ENCODE data around the gene FAM53A. TPM values are rescaled to one million over a fixed set of nuclear protein-coding genes. Genes with fewer than 3 reads are reported as not detected.

The FAM53A gene
- total and polyA plus RNA-seq, 4 donors, result 0.44 to 2.2 (median 0.97) TPM

GRCh38 chr4:1691737-1692373 lies 7.7 kb upstream of the FAM53A start:
- TF ChIP-seq GABPA (IDR thresholded peaks at IDR 0.05 in 1 of 2, conservative IDR thresholded peaks at IDR 0.05 in 1 of 2), result no peak
- TF ChIP-seq, protein P1, sequence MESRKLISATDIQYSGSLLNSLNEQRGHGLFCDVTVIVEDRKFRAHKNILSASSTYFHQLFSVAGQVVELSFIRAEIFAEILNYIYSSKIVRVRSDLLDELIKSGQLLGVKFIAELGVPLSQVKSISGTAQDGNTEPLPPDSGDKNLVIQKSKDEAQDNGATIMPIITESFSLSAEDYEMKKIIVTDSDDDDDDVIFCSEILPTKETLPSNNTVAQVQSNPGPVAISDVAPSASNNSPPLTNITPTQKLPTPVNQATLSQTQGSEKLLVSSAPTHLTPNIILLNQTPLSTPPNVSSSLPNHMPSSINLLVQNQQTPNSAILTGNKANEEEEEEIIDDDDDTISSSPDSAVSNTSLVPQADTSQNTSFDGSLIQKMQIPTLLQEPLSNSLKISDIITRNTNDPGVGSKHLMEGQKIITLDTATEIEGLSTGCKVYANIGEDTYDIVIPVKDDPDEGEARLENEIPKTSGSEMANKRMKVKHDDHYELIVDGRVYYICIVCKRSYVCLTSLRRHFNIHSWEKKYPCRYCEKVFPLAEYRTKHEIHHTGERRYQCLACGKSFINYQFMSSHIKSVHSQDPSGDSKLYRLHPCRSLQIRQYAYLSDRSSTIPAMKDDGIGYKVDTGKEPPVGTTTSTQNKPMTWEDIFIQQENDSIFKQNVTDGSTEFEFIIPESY (IDR thresholded peaks at IDR 0.05), result no peak
- TF ChIP-seq, protein P2, sequence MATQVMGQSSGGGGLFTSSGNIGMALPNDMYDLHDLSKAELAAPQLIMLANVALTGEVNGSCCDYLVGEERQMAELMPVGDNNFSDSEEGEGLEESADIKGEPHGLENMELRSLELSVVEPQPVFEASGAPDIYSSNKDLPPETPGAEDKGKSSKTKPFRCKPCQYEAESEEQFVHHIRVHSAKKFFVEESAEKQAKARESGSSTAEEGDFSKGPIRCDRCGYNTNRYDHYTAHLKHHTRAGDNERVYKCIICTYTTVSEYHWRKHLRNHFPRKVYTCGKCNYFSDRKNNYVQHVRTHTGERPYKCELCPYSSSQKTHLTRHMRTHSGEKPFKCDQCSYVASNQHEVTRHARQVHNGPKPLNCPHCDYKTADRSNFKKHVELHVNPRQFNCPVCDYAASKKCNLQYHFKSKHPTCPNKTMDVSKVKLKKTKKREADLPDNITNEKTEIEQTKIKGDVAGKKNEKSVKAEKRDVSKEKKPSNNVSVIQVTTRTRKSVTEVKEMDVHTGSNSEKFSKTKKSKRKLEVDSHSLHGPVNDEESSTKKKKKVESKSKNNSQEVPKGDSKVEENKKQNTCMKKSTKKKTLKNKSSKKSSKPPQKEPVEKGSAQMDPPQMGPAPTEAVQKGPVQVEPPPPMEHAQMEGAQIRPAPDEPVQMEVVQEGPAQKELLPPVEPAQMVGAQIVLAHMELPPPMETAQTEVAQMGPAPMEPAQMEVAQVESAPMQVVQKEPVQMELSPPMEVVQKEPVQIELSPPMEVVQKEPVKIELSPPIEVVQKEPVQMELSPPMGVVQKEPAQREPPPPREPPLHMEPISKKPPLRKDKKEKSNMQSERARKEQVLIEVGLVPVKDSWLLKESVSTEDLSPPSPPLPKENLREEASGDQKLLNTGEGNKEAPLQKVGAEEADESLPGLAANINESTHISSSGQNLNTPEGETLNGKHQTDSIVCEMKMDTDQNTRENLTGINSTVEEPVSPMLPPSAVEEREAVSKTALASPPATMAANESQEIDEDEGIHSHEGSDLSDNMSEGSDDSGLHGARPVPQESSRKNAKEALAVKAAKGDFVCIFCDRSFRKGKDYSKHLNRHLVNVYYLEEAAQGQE (IDR thresholded peaks at IDR 0.05), result no peak
- TF ChIP-seq, protein P3, sequence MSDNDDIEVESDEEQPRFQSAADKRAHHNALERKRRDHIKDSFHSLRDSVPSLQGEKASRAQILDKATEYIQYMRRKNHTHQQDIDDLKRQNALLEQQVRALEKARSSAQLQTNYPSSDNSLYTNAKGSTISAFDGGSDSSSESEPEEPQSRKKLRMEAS (IDR thresholded peaks at IDR 0.05), result no peak
- TF ChIP-seq HNF4A (conservative IDR thresholded peaks at IDR 0.05), result no peak
- no peak for TF ChIP-seq RXRA (IDR thresholded peaks at IDR 0.05)
- TF ChIP-seq TAF1 (conservative IDR thresholded peaks at IDR 0.05), result no peak
- TF ChIP-seq FOXA2 (IDR thresholded peaks at IDR 0.05), result no peak
- TF ChIP-seq, protein P4, sequence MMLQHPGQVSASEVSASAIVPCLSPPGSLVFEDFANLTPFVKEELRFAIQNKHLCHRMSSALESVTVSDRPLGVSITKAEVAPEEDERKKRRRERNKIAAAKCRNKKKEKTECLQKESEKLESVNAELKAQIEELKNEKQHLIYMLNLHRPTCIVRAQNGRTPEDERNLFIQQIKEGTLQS (IDR thresholded peaks at IDR 0.05), result no peak
- TF ChIP-seq EGR1 (IDR thresholded peaks at IDR 0.05; ENCODE audit: low read depth in 2 of 2), result no peak
- no peak for TF ChIP-seq YY1 (IDR thresholded peaks at IDR 0.05)
- no peak for TF ChIP-seq NR2F2 (IDR thresholded peaks at IDR 0.05)
- no peak for TF ChIP-seq RAD21 (IDR thresholded peaks at IDR 0.05)
- no peak for TF ChIP-seq CTCF (IDR thresholded peaks at IDR 0.05; ENCODE audit: low read depth, low read length, missing input control)
- TF ChIP-seq SP1 (IDR thresholded peaks at IDR 0.05), result no peak
- TF ChIP-seq FOXA1 (IDR thresholded peaks at IDR 0.05), result no peak
- no peak for TF ChIP-seq JUND (IDR thresholded peaks at IDR 0.05)
- TF ChIP-seq HNF4G (IDR thresholded peaks at IDR 0.05), result no peak
- DNase-seq (ENCODE audit: low spot score), result no peak
- Histone ChIP-seq H3K27me3 (ENCODE audit: control insufficient read depth in 4 of 4, insufficient read depth in 4 of 4, low read length in 3 of 4) (no peaks in the 10 kb centered on the region), H3K36me3 (ENCODE audit: control insufficient read depth in 4 of 4, insufficient read depth in 3 of 4, low read depth in 1 of 4, low read length in 3 of 4) (peaks cover 11 to 38% (median 19%) of the 10 kb centered on the region in 4 donors), H3K27ac (ENCODE audit: low read depth in 1 of 2, low read length in 2 of 2) (no peak overlapping the region), H3K4me3 (ENCODE audit: low read depth in 1 of 3, low read length in 3 of 3) (no peak overlapping the region), H3K9ac (ENCODE audit: low read depth in 1 of 2, low read length in 2 of 2) (no peak overlapping the region), H3K9me3 (ENCODE audit: control insufficient read depth in 4 of 4, low read length in 3 of 4) (no peaks in the 10 kb centered on the region), H3K4me1 (ENCODE audit: control insufficient read depth in 4 of 4, insufficient read depth in 4 of 4, low read length in 3 of 4) (peaks cover 0 to 4% (median 0%) of the 10 kb centered on the region in 4 donors)
- WGBS, result 97% methylated on average over 9 of the region's 9 CpGs
